HEK293 (cell line): ENCODE data around the gene ANTXRL.

Experiments used
- CTCF ChIA-PET: fragments of 350-600 bp; formaldehyde crosslinking; extraction: SDS; loops from one replicate; lab custom pipeline; 2021; ENCODE audit warnings: antibody characterized with exemption; lab: Yijun Ruan, JAX
- POLR2A ChIA-PET: fragments of 300-600 bp; formaldehyde crosslinking; extraction: SDS; loops from one replicate; lab custom pipeline; 2020; ENCODE audit warnings: antibody characterized with exemption, inconsistent platforms; lab: Yijun Ruan, JAX
- H3K27ac ChIP-seq: fragments of 200-500 bp; sonication (Bioruptor generic); 2 replicates; pipeline ENCODE4 v1.5.1; 2014; ENCODE audit warnings: low read depth, low read length, control low read depth, inconsistent platforms; ENCODE audit errors: extremely low read depth
- H3K36me3 ChIP-seq, 2 experiments: fragments of 200-500 bp in 1 of 2; sonication (Bioruptor generic) in 1 of 2; 1 replicate in 1 of 2; 2 replicates in 1 of 2; pipeline ENCODE4 v1.5.1; 2014 to 2017; ENCODE audit warnings: inconsistent platforms in 2 of 2, low read length in 2 of 2; ENCODE audit not compliant: control insufficient read depth in 2 of 2, insufficient read depth in 1 of 2
- H3K4me1 ChIP-seq: fragments of 200-500 bp; sonication (Bioruptor generic); 2 replicates; pipeline ENCODE4 v1.5.1; 2014; ENCODE audit warnings: mild to moderate bottlenecking, low read length, inconsistent platforms; ENCODE audit not compliant: control insufficient read depth, insufficient read depth
- H3K4me3 ChIP-seq: 2 replicates; pipeline ENCODE4 v1.5.1; 2011; ENCODE audit warnings: low read depth, mild to moderate bottlenecking, control low read depth, low read length, moderate library complexity
- H3K9me3 ChIP-seq: fragments of 200-500 bp; sonication (Bioruptor generic); 2 replicates; pipeline ENCODE4 v1.5.1; 2014; ENCODE audit warnings: low read depth, low read length, inconsistent platforms; ENCODE audit not compliant: control insufficient read depth, insufficient read depth
- HOXC10 ChIP-seq: sonication (generic); formaldehyde crosslinking; IDR thresholded peaks from 2 replicates; pipeline ENCODE4 v1.8.1; 2023; ENCODE audit warnings: mild to moderate bottlenecking, missing genetic modification reagents
- IKZF3 ChIP-seq: fragments of 450-650 bp; IDR thresholded peaks from 2 replicates; pipeline ENCODE4 v1.5.0; 2018; ENCODE audit warnings: missing biosample characterization, mild to moderate bottlenecking, missing genetic modification characterization, moderate library complexity
- KLF10 ChIP-seq: fragments of 450-650 bp; IDR thresholded peaks from 2 replicates; pipeline ENCODE4 v1.5.1; 2018; ENCODE audit warnings: missing biosample characterization, mild to moderate bottlenecking, missing genetic modification characterization
- MEIS1 ChIP-seq: sonication (generic); formaldehyde crosslinking; IDR thresholded peaks from 2 replicates; pipeline ENCODE4 v1.8.1; 2022; ENCODE audit warnings: missing genetic modification reagents, mild to moderate bottlenecking, borderline replicate concordance
- SALL2 ChIP-seq: fragments of 450-650 bp; formaldehyde crosslinking; IDR thresholded peaks from 2 replicates; pipeline ENCODE4 v1.5.0; 2017; ENCODE audit warnings: missing biosample characterization, mild to moderate bottlenecking, missing genetic modification characterization, borderline replicate concordance
- YY2 ChIP-seq: fragments of 450-650 bp; formaldehyde crosslinking; IDR thresholded peaks from 2 replicates; pipeline ENCODE4 v1.5.1; 2016; ENCODE audit warnings: missing biosample characterization, missing genetic modification characterization
- ZBTB11 ChIP-seq: fragments of 450-650 bp; formaldehyde crosslinking; conservative IDR thresholded peaks from 2 replicates; pipeline ENCODE4 v1.5.1; 2016; ENCODE audit warnings: low read depth, missing biosample characterization, missing genetic modification characterization
- ZBTB44 ChIP-seq: fragments of 450-650 bp; IDR thresholded peaks from 2 replicates; pipeline ENCODE4 v1.5.1; 2018; ENCODE audit warnings: missing biosample characterization, mild to moderate bottlenecking, missing genetic modification characterization
- ZNF121 ChIP-seq: fragments of 450-650 bp; formaldehyde crosslinking; IDR thresholded peaks from 2 replicates; pipeline ENCODE4 v1.5.1; 2016; ENCODE audit warnings: missing biosample characterization, missing genetic modification characterization
- ZNF140 ChIP-seq: fragments of 450-650 bp; formaldehyde crosslinking; IDR thresholded peaks from 2 replicates; pipeline ENCODE4 v1.5.1; 2016; ENCODE audit warnings: missing biosample characterization, missing genetic modification characterization
- ZNF266 ChIP-seq: fragments of 450-650 bp; formaldehyde crosslinking; IDR thresholded peaks from 2 replicates; pipeline ENCODE4 v1.5.1; 2016; ENCODE audit warnings: missing biosample characterization, missing genetic modification characterization, low read depth
- ZNF274 ChIP-seq, 2 experiments: fragments of 200-500 bp in 1 of 2; fragments of 450-650 bp in 1 of 2; sonication (Bioruptor generic) in 1 of 2; formaldehyde crosslinking in 1 of 2; IDR thresholded peaks; 2 replicates each; pipeline versions ENCODE4 v1.5.1 to v1.6.1; 2014 to 2016; ENCODE audit warnings: borderline replicate concordance in 1 of 2, inconsistent platforms in 1 of 2, low read length in 1 of 2, missing biosample characterization in 1 of 2, missing genetic modification characterization in 1 of 2
- ZNF292 ChIP-seq: fragments of 450-650 bp; formaldehyde crosslinking; IDR thresholded peaks from 2 replicates; pipeline ENCODE4 v1.5.1; 2016; ENCODE audit warnings: low read depth, missing biosample characterization, missing genetic modification characterization, borderline replicate concordance
- ZNF302 ChIP-seq: fragments of 450-650 bp; formaldehyde crosslinking; IDR thresholded peaks from 2 replicates; pipeline ENCODE4 v1.5.1; 2016; ENCODE audit warnings: missing biosample characterization, missing genetic modification characterization, low read depth
- ZNF324 ChIP-seq: fragments of 450-650 bp; formaldehyde crosslinking; IDR thresholded peaks from 2 replicates; pipeline ENCODE4 v1.5.1; 2016; ENCODE audit warnings: missing biosample characterization, missing genetic modification characterization
- ZNF362 ChIP-seq: fragments of 450-650 bp; formaldehyde crosslinking; IDR thresholded peaks from 2 replicates; pipeline ENCODE4 v1.5.1; 2016; ENCODE audit warnings: missing biosample characterization, missing genetic modification characterization
- ZNF544 ChIP-seq: fragments of 450-650 bp; formaldehyde crosslinking; IDR thresholded peaks from 2 replicates; pipeline ENCODE4 v1.5.0; 2017; ENCODE audit warnings: missing biosample characterization, missing genetic modification characterization
- ZNF561 ChIP-seq: fragments of 450-650 bp; IDR thresholded peaks from 2 replicates; pipeline ENCODE4 v1.5.1; 2018; ENCODE audit warnings: missing biosample characterization, missing genetic modification characterization, borderline replicate concordance
- ZNF571 ChIP-seq: fragments of 450-650 bp; formaldehyde crosslinking; IDR thresholded peaks from 2 replicates; pipeline ENCODE4 v1.5.0; 2017; ENCODE audit warnings: missing biosample characterization, missing genetic modification characterization
- ZNF585B ChIP-seq: fragments of 450-650 bp; formaldehyde crosslinking; IDR thresholded peaks from 2 replicates; pipeline ENCODE4 v1.5.1; 2016; ENCODE audit warnings: missing biosample characterization, missing genetic modification characterization
- ZNF670 ChIP-seq: fragments of 450-650 bp; formaldehyde crosslinking; IDR thresholded peaks from 2 replicates; pipeline ENCODE4 v1.5.1; 2016; ENCODE audit warnings: missing biosample characterization, missing genetic modification characterization, low read depth
- ZNF777 ChIP-seq: fragments of 450-650 bp; formaldehyde crosslinking; IDR thresholded peaks from 2 replicates; pipeline ENCODE4 v1.5.1; 2017; ENCODE audit warnings: missing biosample characterization, missing genetic modification characterization, borderline replicate concordance
- ZSCAN30 ChIP-seq: fragments of 450-650 bp; IDR thresholded peaks from 2 replicates; pipeline ENCODE4 v1.5.1; 2018; ENCODE audit warnings: missing biosample characterization, mild to moderate bottlenecking, missing genetic modification characterization, moderate library complexity
- TF ChIP-seq, protein P1 (sequence below): fragments of 450-650 bp; formaldehyde crosslinking; IDR thresholded peaks from 2 replicates; pipeline ENCODE4 v1.5.1; 2016; ENCODE audit warnings: missing biosample characterization, missing genetic modification characterization

Gene ANTXRL

DNA sequence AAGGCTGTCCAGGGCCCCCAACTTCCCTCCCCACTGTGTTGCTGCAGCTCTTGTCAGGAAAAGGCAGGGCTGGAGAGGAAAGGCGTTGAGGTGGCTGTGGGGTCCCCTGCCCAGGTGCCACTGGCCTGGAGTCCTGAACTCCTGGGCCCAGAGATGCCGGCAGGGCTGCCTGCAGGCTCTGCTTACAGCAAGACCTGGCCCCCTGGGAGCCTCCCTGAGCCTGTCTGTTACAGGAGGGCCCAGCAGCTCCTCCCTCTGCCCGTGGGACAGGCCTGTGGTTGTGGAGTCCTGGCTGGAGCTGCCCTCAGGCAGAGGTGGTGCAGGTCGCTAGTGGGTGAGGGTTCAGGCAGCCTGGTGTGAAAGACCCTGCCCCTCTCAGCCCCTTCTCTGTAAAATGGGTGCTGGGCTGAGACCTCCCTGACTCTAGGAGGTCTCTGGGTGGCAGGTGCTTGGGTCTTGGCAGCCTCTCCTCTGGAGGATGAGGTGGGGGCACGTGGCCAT lies 9.9 kb downstream of the ANTXRL start:
- H3K9me3 ChIP-seq = no peaks in the 10 kb centered on the region
- ChIA-PET POLR2A (no interaction called here), CTCF (interaction anchor here (0.6 kb wide), 1 partner anchor 21 kb away, joined by 4 read pairs; no protein-coding TSS in a partner anchor)
- no peaks in the 10 kb centered on the region for H3K4me1 ChIP-seq
- no peak overlapping the region for H3K4me3 ChIP-seq
- TF ChIP-seq ZNF266 (no peak), ZSCAN30 (tag by site-specific recombination) (no peak), ZBTB44 (tag by site-specific recombination) (no peak), ZNF670 (no peak), ZNF561 (no peak), ZNF544 (tag by site-specific recombination) (no peak), ZNF777 (tag by site-specific recombination) (no peak), SALL2 (tag by site-specific recombination) (no peak), ZNF140 (tag by site-specific recombination) (no peak), ZNF585B (tag by site-specific recombination) (no peak), IKZF3 (no peak), KLF10 (no peak), MEIS1 (CRISPR knock-in tag) (no peak), ZNF571 (tag by site-specific recombination) (no peak), ZNF292 (tag by site-specific recombination) (no peak), YY2 (tag by site-specific recombination) (no peak), ZNF302 (no peak), ZNF121 (tag by site-specific recombination) (no peak)
- TF ChIP-seq, protein P1, sequence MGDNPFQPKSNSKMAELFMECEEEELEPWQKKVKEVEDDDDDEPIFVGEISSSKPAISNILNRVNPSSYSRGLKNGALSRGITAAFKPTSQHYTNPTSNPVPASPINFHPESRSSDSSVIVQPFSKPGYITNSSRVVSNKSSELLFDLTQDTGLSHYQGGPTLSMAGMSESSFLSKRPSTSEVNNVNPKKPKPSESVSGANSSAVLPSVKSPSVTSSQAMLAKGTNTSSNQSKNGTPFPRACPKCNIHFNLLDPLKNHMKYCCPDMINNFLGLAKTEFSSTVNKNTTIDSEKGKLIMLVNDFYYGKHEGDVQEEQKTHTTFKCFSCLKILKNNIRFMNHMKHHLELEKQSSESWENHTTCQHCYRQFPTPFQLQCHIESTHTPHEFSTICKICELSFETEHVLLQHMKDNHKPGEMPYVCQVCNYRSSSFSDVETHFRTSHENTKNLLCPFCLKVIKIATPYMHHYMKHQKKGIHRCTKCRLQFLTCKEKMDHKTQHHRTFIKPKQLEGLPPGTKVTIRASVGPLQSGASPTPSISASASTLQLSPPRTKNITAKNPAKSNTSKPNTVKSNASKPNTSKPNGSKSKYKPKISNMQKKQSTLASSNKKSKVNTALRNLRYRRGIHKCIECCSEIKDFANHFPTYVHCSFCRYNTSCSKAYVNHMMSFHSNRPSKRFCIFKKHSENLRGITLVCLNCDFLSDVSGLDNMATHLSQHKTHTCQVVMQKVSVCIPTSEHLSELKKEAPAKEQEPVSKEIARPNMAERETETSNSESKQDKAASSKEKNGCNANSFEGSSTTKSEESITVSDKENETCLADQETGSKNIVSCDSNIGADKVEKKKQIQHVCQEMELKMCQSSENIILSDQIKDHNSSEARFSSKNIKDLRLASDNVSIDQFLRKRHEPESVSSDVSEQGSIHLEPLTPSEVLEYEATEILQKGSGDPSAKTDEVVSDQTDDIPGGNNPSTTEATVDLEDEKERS = no peak
- H3K27ac ChIP-seq = no peak overlapping the region
- H3K36me3 ChIP-seq = no peaks in the 10 kb centered on the region

- no peaks in the 10 kb centered on the region for H3K36me3 ChIP-seq
- ChIA-PET CTCF (interaction anchor here (0.6 kb wide), 1 partner anchor 20 kb away, joined by 4 read pairs; no protein-coding TSS in a partner anchor), POLR2A (no interaction called here)
- H3K4me3 ChIP-seq = no peak overlapping the region
- H3K4me1 ChIP-seq = no peaks in the 10 kb centered on the region
- no peaks in the 10 kb centered on the region for H3K9me3 ChIP-seq
- no peak overlapping the region for H3K27ac ChIP-seq
- TF ChIP-seq ZNF324 (no peak), HOXC10 (CRISPR knock-in tag) (no peak), ZBTB11 (no peak), ZNF362 (tag by site-specific recombination) (no peak), ZNF274 (IDR thresholded peaks at IDR 0.05; ENCODE audit: low read length) (no peak), ZNF274 (tag by site-specific recombination; IDR thresholded peaks at IDR 0.05; ENCODE audit: borderline replicate concordance) (no peak)
These were observed 10.8 kb downstream of the ANTXRL start for GRCh38 chr10:46297406-46298204.
